HFF-Myc (cell line): Measurements from ENCODE around the gene NLRP1.

ENCODE experiments used
- DNase-seq: peaks from one replicate; pipeline ENCODE4 v3.0.0-alpha.2; 2011; ENCODE audit warnings: low read depth; ENCODE audit errors: extremely low read depth
- H3K4me3 ChIP-seq: replicated peaks from 2 replicates; pipeline ENCODE4 v1.5.1; 2011; ENCODE audit warnings: low read depth, mild to moderate bottlenecking, control low read depth, low read length
- CTCF ChIP-seq: IDR thresholded peaks from 2 replicates; pipeline ENCODE4 v1.5.1; 2012; ENCODE audit warnings: mild to moderate bottlenecking, low read depth, low read length, control low read depth; ENCODE audit errors: missing control alignments

Gene NLRP1

GRCh38 chr17:5621729-5622128 lies 37.4 kb upstream of the NLRP1 start:
- DNase-seq = no peak
- H3K4me3 ChIP-seq = no peak overlapping the region
- TF ChIP-seq CTCF = no peak

- no peak overlapping the region for H3K4me3 ChIP-seq
- TF ChIP-seq CTCF = no peak
- no peak for DNase-seq
These were observed 36.7 kb upstream of the NLRP1 start for GRCh38 chr17:5621026-5621425.

GRCh38 chr17:5619088-5619740 lies 34.9 kb upstream of the NLRP1 start:
- H3K4me3 ChIP-seq = no peak overlapping the region
- no peak for DNase-seq

GRCh38 chr17:5618476-5618875 lies 34.2 kb upstream of the NLRP1 start:
- DNase-seq = no peak
- no peak for TF ChIP-seq CTCF
- H3K4me3 ChIP-seq = no peak overlapping the region

More at GRCh38 chr17:5619088-5619740, 34.9 kb upstream of the NLRP1 start:
- TF ChIP-seq CTCF = no peak

GRCh38 chr17:5615476-5615875 lies 31.2 kb upstream of the NLRP1 start:
- no peak overlapping the region for H3K4me3 ChIP-seq
- TF ChIP-seq CTCF = no peak
- no peak for DNase-seq

GRCh38 chr17:5610956-5611355 lies 26.6 kb upstream of the NLRP1 start:
- TF ChIP-seq CTCF = no peak
- no peak overlapping the region for H3K4me3 ChIP-seq
- DNase-seq = no peak
